ENCODE results near the gene TUBB1. TPM values are rescaled to one million over a fixed set of nuclear protein-coding genes. Genes with fewer than 3 reads are reported as not detected.

The TUBB1 gene
- total and polyA plus RNA-seq, 8 donors = 0.04 to 1.2 (median 0.14) TPM; not detected in 1

DNA sequence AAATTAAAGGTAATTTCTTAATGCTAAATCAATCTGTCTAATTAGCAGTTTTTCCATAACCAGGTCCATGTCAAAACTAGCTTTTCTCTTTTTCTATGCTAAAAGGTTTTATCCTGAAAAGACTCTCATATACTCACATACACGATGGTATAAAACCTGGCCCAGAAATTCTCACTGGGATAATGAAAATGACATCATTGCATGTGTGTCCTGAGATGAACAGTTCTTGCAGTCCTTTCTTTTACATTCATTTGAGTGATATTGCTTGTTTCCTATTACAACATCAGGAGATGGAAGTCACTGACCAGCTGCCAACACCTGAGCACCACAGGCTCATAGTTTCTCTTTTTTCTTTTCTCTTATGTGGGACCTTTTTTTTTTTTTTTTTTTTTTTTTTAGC lies 31.2 kb downstream of the TUBB1 start:
- Histone ChIP-seq H3K27me3 (no peaks in the 10 kb centered on the region), H3K36me3 (no peaks in the 10 kb centered on the region), H3K4me3 (no peak overlapping the region), H3K27ac (no peak overlapping the region), H3K4me1 (no peaks in the 10 kb centered on the region), H3K9me3 (no peaks in the 10 kb centered on the region)
- DNase-seq (no peak), ATAC-seq (no peak), FAIRE-seq (no peak)
- 53 to 64% methylated on average over 1 of the region's 1 CpG for WGBS, 2 donors
- TF ChIP-seq, protein P1, sequence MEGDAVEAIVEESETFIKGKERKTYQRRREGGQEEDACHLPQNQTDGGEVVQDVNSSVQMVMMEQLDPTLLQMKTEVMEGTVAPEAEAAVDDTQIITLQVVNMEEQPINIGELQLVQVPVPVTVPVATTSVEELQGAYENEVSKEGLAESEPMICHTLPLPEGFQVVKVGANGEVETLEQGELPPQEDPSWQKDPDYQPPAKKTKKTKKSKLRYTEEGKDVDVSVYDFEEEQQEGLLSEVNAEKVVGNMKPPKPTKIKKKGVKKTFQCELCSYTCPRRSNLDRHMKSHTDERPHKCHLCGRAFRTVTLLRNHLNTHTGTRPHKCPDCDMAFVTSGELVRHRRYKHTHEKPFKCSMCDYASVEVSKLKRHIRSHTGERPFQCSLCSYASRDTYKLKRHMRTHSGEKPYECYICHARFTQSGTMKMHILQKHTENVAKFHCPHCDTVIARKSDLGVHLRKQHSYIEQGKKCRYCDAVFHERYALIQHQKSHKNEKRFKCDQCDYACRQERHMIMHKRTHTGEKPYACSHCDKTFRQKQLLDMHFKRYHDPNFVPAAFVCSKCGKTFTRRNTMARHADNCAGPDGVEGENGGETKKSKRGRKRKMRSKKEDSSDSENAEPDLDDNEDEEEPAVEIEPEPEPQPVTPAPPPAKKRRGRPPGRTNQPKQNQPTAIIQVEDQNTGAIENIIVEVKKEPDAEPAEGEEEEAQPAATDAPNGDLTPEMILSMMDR (IDR thresholded peaks at IDR 0.05) = no peak
- intact Hi-C loops (cut with DNase I) = no loop called here

DNA sequence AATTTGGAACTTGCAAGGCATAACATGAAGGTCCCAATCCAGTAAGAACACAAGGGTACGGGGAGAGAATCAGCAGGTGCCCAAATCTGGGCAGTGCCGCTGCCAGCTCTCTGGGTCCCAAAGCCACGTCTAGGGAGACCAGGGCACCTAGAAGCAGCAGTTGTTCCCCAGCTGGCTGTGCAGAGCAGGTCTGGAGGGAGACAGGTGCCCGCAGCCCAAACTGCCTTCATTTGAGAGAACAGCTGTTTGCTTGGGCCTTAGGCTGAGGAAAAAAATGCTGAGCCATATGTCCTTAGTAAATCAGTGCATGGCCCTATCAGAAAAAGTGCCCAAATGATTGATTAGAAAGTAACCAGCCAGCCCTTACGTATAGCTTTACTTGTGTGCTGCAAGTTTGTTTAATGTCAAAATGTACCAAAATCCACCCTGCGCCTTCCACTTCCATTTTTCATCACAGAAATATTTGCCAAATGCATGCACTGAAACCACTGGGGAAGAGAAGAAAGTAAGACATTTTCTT lies 32.5 kb downstream of the TUBB1 start:
- WGBS, 2 donors = 78% methylated on average over 6 of the region's 6 CpGs
- Histone ChIP-seq H3K4me1 (no peaks in the 10 kb centered on the region), H3K27ac (no peak overlapping the region), H3K36me3 (no peaks in the 10 kb centered on the region), H3K27me3 (no peaks in the 10 kb centered on the region), H3K9me3 (no peaks in the 10 kb centered on the region), H3K4me3 (no peak overlapping the region)
- no peak for DNase-seq
- no peak for ATAC-seq
- intact Hi-C loops (cut with DNase I) = no loop called here
- TF ChIP-seq, protein P1 (IDR thresholded peaks at IDR 0.05) = no peak
- no peak for FAIRE-seq

DNA sequence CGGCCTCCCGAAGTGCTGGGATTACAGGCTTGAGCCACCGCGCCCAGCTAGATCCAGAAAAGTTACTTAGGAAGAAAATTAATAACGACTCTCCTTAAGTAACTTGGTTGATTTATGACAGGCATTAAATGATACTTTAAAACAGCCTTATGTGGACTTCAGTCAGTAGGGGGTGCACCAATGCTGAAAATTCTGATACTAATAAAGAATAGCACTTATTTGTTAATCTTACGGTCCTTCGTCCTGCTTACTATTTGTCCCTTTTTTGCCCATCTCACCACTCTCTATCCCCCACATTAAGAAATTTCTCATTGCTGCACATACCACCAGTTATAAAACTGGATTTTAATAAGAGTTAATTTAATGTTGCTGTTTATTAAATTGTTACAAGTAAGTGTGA lies 36.1 kb downstream of the TUBB1 start:
- TF ChIP-seq, protein P1 (IDR thresholded peaks at IDR 0.05) = no peak
- DNase-seq (no peak), FAIRE-seq (no peak), ATAC-seq (no peak)
- no peaks in the 10 kb centered on the region for H3K4me1 ChIP-seq
- intact Hi-C loops (cut with DNase I) = no loop called here
- H3K4me3 ChIP-seq = no peak overlapping the region
- H3K27me3 ChIP-seq = no peaks in the 10 kb centered on the region
- no peak overlapping the region for H3K27ac ChIP-seq
- no peaks in the 10 kb centered on the region for H3K36me3 ChIP-seq
- WGBS, 2 donors = 56 to 61% methylated on average over 7 of the region's 7 CpGs
- no peaks in the 10 kb centered on the region for H3K9me3 ChIP-seq

DNA sequence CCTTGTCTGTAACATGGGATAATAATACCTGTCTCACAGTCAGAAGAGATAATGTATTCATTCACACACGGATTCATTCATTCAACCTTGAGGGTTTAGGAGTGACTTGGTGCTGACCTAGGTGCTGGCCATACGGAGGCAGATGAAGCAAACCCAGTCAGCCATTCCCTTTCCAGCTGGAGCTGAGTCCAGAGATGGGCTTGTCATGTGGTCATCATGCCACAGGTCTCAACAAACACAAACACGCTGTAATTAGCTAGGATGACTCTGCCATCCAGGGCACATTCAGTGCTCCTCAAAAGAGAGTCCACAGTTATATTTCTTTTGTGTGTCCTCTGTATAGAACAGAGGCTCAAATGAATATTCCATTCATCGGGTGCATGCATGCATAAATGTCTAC lies 42.9 kb downstream of the TUBB1 start:
- 55 to 56% methylated on average over 4 of the region's 4 CpGs for WGBS, 2 donors
- ATAC-seq = no peak

More for the DNA sequence above, 42.9 kb downstream of the TUBB1 start:
- no peak for DNase-seq
- intact Hi-C loops (cut with DNase I) = no loop called here
- Histone ChIP-seq H3K27ac (no peak overlapping the region), H3K9me3 (no peaks in the 10 kb centered on the region), H3K36me3 (no peaks in the 10 kb centered on the region), H3K4me3 (no peak overlapping the region), H3K4me1 (no peaks in the 10 kb centered on the region), H3K27me3 (no peaks in the 10 kb centered on the region)
- no peak for FAIRE-seq
- TF ChIP-seq, protein P1 (IDR thresholded peaks at IDR 0.05) = no peak
